Measurements from ENCODE around the gene TMEM69.
"Not testable (repeated sequence)": the region's sequence is repeated elsewhere in the genome, so short reads cannot be mapped to it uniquely, and the experiment has no call there.

Gene TMEM69

GRCh38 chr1:45678489-45678888 is 9.5 kb upstream of the TMEM69 start:
- DNase-seq: no peak

DNA sequence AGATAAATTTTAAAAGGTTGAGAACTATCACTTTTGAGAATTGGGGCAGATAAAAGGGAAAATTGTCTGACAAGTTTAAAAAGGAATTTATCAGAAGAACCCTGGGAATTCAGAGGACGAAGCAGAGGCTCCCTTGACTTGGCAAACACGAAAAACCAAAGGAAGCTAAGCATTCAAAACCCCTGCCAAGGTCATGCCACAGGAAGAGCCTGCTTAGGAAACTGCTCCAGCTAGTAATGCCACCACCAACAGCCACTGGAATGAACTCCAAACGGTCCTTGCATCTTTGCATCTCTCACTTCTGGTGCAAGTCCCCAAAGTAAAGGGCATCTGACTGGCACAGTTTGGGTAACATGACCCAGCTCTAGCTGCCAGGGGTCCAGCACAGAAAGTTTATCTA is 8.9 kb upstream of the TMEM69 start:
- DNase-seq: no peak

DNA sequence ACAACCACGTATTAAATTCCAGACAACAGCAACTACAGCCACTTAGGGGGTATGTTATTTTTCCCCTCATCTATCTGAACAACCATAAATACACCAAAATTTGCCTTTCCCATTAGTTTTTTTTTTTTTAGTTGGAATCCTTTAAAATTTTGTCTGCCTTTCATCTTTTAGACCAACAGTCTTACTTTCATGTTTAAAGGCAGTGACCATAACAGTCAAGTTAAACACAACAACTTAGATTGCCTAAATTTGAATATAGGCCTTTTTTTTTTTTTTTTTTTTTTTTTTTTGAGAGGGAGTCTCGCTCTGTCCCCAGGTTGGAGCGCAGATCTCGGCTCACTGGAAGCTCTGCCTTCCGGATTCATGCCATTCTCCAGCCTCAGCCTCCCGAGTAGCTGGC is 5.0 kb upstream of the TMEM69 start:
- no peak for DNase-seq

DNA sequence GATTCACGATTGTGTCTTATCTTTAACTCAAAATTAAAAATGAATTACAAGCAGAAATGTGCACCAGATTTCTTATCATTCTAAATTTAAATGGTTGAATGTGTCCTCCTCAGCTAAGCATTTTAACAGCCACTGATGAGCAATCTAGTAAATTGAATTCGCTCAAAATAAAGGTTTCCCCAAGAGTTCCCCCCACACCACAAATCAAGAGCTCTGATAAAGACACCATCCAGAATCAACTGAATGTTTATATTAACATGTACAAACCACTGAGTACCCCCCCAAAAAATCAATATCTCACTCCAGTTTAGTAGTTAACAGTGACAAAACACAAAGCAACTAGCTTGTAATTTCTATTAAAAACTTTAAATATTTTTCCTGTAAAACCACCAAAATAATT is 3.6 kb upstream of the TMEM69 start:
- no peak for DNase-seq

GRCh38 chr1:45685308-45686014 is 2.5 kb upstream of the TMEM69 start:
- DNase-seq: no peak

DNA sequence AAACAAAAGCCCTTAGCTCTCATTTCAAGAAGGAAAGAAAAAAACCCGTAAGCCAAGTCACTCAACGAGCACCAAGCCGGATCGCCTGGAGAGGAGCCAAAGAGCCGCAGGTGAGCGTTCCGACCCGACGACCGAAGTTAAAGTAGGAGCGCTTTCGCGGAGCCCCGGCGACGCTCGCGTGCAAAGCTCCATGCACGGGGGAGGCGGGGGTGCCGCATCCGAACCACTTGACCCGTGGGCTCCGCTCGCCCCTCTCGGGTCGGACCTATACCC is 2.0 kb upstream of the TMEM69 start:
- no peak for DNase-seq

DNA sequence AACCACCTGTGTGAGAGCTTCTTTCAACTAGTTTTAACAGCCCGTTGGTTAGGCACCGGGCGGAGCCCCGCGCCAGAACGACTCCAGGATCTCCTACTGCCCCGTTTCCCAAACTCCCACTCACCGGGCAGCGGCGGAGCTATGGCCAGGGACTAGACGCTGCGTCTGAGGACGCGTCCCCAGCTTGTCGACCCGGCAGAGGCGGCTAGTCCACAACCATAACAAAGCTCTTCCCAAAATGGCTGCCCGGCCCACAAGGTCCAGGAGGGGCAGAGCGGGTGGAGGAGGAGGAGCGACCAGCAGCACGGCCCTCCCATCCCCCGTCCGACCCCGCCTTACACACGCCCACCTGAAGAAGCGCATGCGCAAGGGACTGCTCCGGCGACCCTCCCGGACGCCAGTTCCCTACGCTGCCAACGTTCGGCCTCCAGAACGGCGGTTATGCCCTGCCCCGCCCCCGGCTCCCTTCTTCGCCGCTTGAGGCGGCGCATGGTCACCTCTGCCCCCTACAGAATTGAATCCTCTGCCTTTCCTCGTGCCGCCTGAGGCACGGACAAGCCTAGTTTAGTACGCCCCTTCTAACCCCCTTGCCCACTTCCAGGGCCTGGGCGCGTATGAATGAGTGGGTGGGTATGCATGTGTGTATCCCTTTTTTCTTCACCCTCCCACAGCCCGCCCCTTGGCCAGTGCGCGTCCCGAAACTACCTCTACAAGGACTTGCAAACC is 1.5 kb upstream of the TMEM69 start, which contains the start of gene GPBP1L1:
Gene GPBP1L1 (minus strand): TSS at position 246 of the 726 bp plus-strand sequence. CDS start 27,446 bp downstream, outside the sequence.
- peak; percentile 99 for DNase-seq

- DNase-seq: peak; percentile 99
Measured at GRCh38 chr1:45687014-45687753, 797 bp upstream of the TMEM69 start.

- not testable (repeated sequence) for DNase-seq
Measured at GRCh38 chr1:45693811-45694210, 5.8 kb downstream of the TMEM69 start.

DNA sequence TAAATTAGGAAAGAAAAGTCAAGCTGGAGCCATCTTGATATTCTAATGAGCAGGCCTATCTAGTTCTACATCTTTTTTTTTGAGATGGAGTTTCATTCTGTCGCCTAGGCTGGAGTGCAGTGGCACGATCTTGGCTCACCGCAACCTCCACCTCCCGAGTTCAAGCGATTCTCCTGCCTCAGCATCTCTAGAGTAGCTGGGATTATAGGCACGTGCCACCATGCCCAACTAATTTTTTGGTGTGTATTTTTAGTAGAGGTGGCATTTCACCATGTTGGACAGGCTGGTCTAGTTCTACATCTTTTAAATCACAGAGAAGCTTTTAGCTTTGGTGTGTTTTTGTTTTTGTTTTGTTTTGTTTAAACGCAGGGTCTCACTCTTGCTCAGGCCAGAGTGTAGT is 6.8 kb downstream of the TMEM69 start:
- no peak for DNase-seq

GRCh38 chr1:45704637-45705036 is 16.7 kb downstream of the TMEM69 start:
- DNase-seq: no peak

- DNase-seq: no peak
Measured at GRCh38 chr1:45713711-45714110, 25.7 kb downstream of the TMEM69 start.

DNA sequence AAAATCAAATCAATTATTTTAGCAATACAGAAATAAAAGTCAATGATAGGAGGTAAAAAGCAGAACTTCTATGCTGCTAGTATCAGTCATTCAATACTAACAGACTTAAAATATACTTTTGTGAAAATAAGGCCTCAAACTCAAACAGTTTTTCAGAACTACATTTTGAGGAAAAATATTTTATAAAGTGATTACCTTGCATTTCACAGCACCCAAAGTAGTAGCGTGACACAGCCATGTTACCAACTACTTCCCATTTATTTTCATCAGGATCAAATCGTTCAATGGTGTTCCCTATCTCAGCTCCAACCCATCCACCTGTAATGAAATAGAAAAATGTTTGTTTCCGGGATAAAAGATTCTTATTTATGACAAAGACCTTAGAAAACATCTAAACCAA is 28.7 kb downstream of the TMEM69 start:
- DNase-seq: no peak

- DNase-seq: not testable (repeated sequence)
Measured at GRCh38 chr1:45717386-45717785, 29.4 kb downstream of the TMEM69 start.

GRCh38 chr1:45718289-45718688 is 30.3 kb downstream of the TMEM69 start:
- DNase-seq: no peak

- DNase-seq: no peak
Measured at GRCh38 chr1:45721207-45721606, 33.2 kb downstream of the TMEM69 start.

GRCh38 chr1:45722809-45723208 is 34.8 kb downstream of the TMEM69 start:
- no peak for DNase-seq

DNA sequence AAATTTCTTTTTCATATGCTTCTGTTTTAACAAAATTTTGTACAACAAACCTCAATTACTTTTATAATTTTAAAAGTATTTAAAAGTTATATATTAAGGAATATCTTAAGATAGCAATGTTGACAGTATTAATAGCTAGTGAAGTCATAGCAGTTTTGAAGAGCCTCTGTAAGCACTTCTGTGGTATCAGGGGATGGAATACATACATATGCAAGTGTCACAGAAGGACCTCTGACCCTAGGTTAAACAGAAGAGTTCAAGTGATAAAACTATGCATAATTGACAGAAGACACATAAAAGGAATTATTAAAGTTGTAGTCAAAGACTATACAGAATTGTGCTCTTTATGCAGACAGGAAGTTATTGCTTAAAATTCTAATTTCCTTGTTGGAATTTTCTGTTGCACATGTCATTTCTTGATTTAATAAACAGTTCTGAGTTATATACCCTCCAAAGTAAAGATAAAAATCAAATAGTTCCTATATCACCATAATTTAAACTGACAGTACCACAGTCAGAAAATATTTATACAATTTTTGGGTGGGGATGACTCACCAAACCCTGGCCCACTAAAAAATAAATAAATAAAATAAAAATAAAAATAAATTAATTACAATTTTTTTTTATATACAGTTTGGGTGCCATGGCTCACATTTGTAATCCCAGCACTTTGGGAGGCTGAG is 35.4 kb downstream of the TMEM69 start:
- DNase-seq: no peak

- DNase-seq: not testable (repeated sequence)
Measured at GRCh38 chr1:45726007-45726406, 38.0 kb downstream of the TMEM69 start.

DNA sequence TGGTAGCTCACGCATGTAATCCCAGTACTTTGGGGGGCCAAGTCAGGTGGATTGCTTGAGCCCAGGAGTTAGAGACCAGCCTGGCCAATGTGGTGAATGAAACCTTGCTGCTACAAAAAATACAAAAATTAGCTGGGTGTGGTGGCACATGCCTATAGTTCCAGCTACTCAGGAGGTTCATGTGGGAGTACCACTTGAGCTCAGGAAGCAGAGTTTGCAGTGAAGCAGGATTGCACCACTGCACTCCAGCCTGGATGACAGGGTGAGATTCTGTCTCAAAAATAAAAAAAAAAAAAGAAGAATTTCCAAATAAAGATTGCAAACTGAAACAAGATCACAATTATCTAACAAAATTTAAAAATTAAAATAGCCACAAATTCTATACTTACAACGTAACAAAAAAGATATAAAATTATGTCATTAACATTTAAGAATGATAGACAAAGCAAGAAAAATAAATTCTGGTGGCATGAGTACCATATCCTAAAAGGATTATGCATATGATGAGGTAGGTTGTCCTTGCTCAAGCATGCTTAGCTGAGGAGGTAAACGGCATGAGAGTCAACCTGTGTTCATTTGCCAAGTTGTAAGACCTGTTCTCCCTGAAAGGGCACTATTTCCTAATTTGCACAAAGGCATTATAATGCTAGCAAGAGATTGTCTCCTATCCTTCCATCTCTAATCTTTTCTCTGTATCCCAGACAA is 42.2 kb downstream of the TMEM69 start:
- DNase-seq: no peak

- DNase-seq: no peak
Measured at GRCh38 chr1:45730780-45731319, 42.9 kb downstream of the TMEM69 start.

DNA sequence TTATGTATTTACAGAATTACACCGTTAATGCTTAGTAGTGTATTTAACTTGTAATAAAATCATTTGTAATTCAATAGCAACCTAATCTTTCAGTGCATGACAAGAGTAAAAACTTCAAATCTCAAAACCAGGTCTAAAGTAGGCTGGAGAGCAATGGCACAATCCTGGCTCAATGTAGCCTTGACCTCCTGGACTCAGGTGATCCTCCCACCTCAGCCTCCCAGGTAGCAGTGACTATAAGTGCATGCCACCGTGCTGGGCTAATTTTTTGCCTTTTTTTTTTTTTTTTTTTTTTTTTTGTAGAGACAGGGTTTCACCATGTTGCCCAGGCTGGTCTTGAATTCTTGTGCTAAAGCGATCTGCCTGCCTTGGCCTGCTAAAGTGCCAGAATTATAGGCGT is 51.2 kb downstream of the TMEM69 start:
- no peak for DNase-seq
